ENCODE data around the gene WRNIP1. TPM values are rescaled to one million over a fixed set of nuclear protein-coding genes. Genes with fewer than 3 reads are reported as not detected.

The WRNIP1 gene
- total RNA-seq, 1 donor from 2014 or later, result 25.3 TPM

DNA sequence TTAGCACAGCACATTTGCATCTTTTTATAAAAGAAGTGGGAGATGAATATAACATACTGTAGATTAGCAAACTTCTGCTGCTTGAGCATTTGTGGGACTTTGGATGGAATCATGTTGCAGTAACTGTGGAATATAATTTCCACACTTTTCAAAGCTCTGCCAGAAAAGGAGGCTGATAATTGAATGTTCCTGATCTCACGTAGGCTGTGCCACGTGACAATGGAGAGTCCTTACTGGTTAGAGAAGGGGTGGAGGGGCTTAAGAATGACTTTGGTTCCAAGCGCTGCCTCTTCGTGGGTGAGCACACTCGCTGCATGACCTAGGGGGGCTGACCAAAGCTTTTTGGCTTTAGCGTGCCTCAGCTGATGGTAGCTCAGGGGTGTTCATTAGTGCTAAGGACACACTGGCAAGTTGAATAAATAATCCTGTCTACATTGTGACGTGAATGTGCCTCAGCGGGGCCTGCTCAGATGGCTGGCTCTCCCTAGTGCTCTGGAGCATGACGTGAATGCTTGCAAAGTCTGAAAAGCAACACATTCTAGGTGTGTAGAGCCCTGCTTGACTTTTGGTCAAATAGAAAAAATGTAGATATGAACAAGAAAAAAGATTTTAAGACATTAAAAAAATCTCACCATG lies 15.0 kb downstream of the WRNIP1 start:
- Histone ChIP-seq H2AFZ (replicated peaks) (no peak overlapping the region), H3K36me3 (no peaks in the 10 kb centered on the region), H3K9ac (no peak overlapping the region), H3K4me3 (no peak overlapping the region), H3K4me1 (peaks cover 17% of the 10 kb centered on the region), H4K20me1 (ENCODE audit: low read depth) (peaks cover 47% of the 10 kb centered on the region), H3K27ac (no peak overlapping the region), H3K4me2 (no peak overlapping the region), H3K79me2 (ENCODE audit: low read depth) (peaks cover 39% of the 10 kb centered on the region), H3K27me3 (no peaks in the 10 kb centered on the region), H3F3A (ENCODE audit: low read depth) (no peaks in the 10 kb centered on the region), H3K9me3 (ENCODE audit: low read depth) (no peaks in the 10 kb centered on the region)
- Mint-ChIP-seq H3K9me3 (no peaks in the 10 kb centered on the region), H3K4me1 (peaks cover 20% of the 10 kb centered on the region), H3K27ac (peak overlapping the region; percentile 42), H3K27me3 (ENCODE audit: insufficient read depth, low read depth) (peaks cover 4% of the 10 kb centered on the region), H3K36me3 (peaks cover 39% of the 10 kb centered on the region), H3K4me3 (no peak overlapping the region)
- no peak for DNase-seq (ENCODE audit: low spot score)
- TF ChIP-seq EZH2phosphoT487 (IDR thresholded peaks at IDR 0.05) (no peak), EZH2 (IDR thresholded peaks at IDR 0.05) (no peak), CTCF (IDR thresholded peaks at IDR 0.05) (no peak)

DNA sequence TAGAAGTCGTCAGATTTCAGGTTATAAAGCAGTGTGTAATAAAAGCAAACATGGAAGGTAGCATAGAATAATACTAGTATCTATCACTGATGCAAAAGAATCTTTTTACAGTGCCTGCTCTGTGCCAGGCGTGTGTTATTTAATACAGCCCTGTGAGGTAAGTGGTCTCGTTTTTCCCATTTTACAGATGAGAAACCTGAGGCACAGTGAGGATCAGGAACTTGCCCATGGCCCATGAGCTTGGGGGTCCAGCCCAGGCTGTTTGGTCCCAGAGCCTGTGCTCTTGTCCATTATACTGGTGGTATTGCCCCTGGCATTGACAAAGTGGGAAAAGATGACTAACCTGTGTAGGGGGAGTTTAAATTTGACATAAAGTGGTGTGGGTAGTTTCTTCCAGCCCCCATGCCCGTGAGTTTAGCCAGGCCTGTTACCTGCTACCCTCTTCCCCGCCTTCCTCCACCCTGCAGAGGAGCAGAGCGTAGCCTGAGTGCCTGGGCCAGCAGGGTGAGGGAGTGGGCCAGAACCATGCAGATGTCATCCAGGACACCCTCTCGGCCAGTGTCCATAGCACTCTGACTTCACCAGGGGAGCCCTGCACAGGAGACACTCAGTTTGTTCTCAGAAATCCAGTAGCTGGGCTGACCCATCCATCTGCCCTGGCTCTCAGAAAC lies 16.6 kb downstream of the WRNIP1 start:
- peaks cover 46% of the 10 kb centered on the region for H3K36me3 Mint-ChIP-seq
- H3K4me2 ChIP-seq, result no peak overlapping the region
- H3K36me3 ChIP-seq, result no peaks in the 10 kb centered on the region
- H3K4me3 Mint-ChIP-seq, result no peak overlapping the region
- DNase-seq (ENCODE audit: low spot score), result no peak
- no peaks in the 10 kb centered on the region for H3K27me3 ChIP-seq
- H3K79me2 ChIP-seq (ENCODE audit: low read depth), result peaks cover 28% of the 10 kb centered on the region
- peaks cover 16% of the 10 kb centered on the region for H3K4me1 ChIP-seq
- H3K4me1 Mint-ChIP-seq, result peaks cover 20% of the 10 kb centered on the region
- H3K9ac ChIP-seq, result no peak overlapping the region
- no peaks in the 10 kb centered on the region for H3K9me3 Mint-ChIP-seq
- no peak overlapping the region for H3K27ac Mint-ChIP-seq
- no peak overlapping the region for H2AFZ ChIP-seq (replicated peaks)
- no peaks in the 10 kb centered on the region for H3K9me3 ChIP-seq (ENCODE audit: low read depth)
- H3K4me3 ChIP-seq, result no peak overlapping the region
- no peaks in the 10 kb centered on the region for H3F3A ChIP-seq (ENCODE audit: low read depth)
- peaks cover 5% of the 10 kb centered on the region for H3K27me3 Mint-ChIP-seq (ENCODE audit: insufficient read depth, low read depth)
- H4K20me1 ChIP-seq (ENCODE audit: low read depth), result peaks cover 40% of the 10 kb centered on the region
- TF ChIP-seq EZH2phosphoT487 (IDR thresholded peaks at IDR 0.05) (no peak), EZH2 (IDR thresholded peaks at IDR 0.05) (no peak), CTCF (IDR thresholded peaks at IDR 0.05) (no peak)
- no peak overlapping the region for H3K27ac ChIP-seq

DNA sequence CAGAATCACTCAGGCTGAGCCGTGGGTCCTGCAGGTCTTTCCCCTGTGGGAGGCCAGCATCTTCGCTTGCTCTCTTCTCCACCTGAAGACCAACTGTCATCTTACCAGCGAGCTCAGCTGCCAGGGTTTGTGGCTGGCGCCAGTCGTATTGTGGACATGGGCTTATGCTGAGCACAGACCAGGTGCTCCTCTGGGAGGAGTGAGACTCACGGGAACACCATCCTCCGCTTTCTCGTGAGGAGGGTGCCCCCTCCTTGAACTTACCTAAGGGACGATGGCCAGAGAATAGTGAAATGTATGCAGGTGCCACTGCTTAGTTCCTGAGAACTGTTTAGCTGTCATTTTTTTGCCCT lies 17.1 kb downstream of the WRNIP1 start:
- H3K27ac Mint-ChIP-seq, result no peak overlapping the region
- H3F3A ChIP-seq (ENCODE audit: low read depth), result no peaks in the 10 kb centered on the region
- no peaks in the 10 kb centered on the region for H3K27me3 ChIP-seq
- TF ChIP-seq CTCF (IDR thresholded peaks at IDR 0.05) (no peak), EZH2 (IDR thresholded peaks at IDR 0.05) (no peak), EZH2phosphoT487 (IDR thresholded peaks at IDR 0.05) (no peak)
- no peaks in the 10 kb centered on the region for H3K9me3 Mint-ChIP-seq
- no peak overlapping the region for H2AFZ ChIP-seq (replicated peaks)
- no peak for DNase-seq (ENCODE audit: low spot score)
- no peak overlapping the region for H3K4me3 Mint-ChIP-seq
- H3K9ac ChIP-seq, result no peak overlapping the region
- no peaks in the 10 kb centered on the region for H3K36me3 ChIP-seq
- H4K20me1 ChIP-seq (ENCODE audit: low read depth), result peaks cover 36% of the 10 kb centered on the region
- H3K4me3 ChIP-seq, result no peak overlapping the region
- no peaks in the 10 kb centered on the region for H3K9me3 ChIP-seq (ENCODE audit: low read depth)
- H3K4me1 Mint-ChIP-seq, result peaks cover 20% of the 10 kb centered on the region
- peaks cover 5% of the 10 kb centered on the region for H3K27me3 Mint-ChIP-seq (ENCODE audit: insufficient read depth, low read depth)
- H3K27ac ChIP-seq, result no peak overlapping the region
- peaks cover 11% of the 10 kb centered on the region for H3K4me1 ChIP-seq
- H3K36me3 Mint-ChIP-seq, result peaks cover 50% of the 10 kb centered on the region
- peaks cover 24% of the 10 kb centered on the region for H3K79me2 ChIP-seq (ENCODE audit: low read depth)
- H3K4me2 ChIP-seq, result no peak overlapping the region

All from neural progenitor cell (in vitro differentiated cells).